HG03039 (cell line): Measurements from ENCODE around the gene GTF2A1L.
"Not testable (repeated sequence)": the region's sequence is repeated elsewhere in the genome, so short reads cannot be mapped to it uniquely, and the experiment has no call there.

Source experiments
- ATAC-seq: cut with Tn5 transposase; IDR thresholded peaks from one replicate; pipeline ENCODE4 v1.9.1; 2021; ENCODE audit warnings: mild to moderate bottlenecking, moderate library complexity; ENCODE audit not compliant: unreplicated experiment

Gene GTF2A1L

DNA sequence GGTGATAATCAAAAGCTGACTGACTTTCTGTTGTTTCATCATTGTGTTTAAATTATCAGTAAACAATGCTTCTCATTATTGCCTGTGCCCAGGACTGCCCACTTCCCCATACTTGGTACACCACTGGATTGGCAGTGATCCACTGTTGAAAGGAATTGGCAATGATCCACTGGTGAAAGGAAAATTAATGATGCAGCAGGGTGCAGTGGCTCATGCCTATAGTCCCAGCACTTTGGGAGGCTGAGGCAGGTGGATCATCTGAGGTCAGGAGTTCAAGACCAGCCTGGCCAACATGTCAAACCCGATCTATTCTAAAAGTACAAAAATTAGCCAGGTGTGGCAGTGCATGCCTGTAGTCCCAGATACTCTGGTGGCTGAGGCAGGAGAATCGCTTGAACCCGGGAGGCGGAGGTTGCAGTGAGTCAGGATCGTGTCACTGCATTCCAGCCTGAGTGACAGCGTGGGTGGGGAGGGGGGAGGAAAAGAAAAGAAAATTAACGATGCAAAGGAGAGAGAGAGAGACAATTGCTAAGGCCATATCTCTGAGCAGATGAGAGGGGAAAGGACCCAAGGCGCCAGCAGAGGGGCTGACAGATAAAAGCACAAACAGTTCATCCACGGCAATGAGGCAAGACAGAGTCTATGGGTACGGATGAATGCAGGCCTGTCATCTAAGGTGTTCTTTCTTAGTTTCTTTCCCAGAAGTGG lies 10.2 kb upstream of the GTF2A1L start:
- ATAC-seq = no peak

DNA sequence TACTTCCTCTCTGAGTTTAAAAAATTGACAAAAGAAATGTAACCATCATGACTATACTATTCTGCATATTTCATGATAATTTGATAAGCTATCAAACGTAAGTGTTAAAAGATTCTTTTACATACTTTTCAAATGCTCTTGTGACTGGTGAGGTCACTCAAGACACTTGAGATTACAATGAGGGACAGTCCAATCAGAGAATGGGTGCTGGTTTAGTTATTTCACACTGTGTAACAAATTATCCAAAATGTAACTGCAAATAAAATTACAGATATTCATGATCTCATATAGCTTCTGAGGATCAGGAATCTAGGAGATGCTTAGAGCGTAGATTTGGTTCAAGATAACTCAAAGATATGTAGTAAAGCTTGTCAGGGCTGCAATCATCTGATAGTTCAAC lies 4.4 kb upstream of the GTF2A1L start:
- no peak for ATAC-seq

DNA sequence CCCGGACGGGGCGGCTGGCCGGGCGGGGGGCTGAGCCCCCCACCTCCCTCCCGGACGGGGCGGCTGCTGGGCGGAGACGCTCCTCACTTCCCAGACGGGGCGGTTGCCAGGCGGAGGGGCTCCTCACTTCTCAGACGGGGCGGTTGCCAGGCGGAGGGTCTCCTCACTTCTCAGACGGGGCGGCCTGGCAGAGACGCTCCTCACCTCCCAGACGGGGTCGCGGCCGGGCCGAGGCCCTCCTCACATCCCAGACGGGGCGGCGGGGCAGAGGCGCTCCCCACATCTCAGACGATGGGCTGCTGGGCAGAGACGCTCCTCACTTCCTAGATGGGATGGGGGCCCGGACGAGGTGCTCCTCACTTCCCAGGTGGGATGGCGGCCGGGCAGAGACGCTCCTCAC lies 3.1 kb upstream of the GTF2A1L start:
- not testable (repeated sequence) for ATAC-seq

DNA sequence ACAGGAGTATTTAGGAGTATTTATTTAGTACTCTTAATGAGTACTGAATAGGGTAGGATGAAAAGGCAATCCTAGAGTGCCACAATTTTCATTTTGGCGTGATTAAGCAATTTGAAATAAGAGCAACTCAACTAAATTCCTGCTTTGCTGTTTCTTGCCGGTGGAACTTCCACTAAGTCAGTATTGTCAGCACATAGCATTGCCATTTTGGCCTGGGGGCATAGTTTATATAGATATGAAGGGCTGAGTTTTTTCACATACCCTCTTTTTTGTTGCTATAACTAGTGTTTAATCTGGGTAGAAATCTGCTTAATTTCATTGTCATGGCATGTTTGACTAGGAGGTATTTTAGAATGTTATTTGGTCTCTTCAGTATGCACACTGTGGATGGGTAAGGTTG lies 1.9 kb downstream of the GTF2A1L start:
- ATAC-seq = no peak

DNA sequence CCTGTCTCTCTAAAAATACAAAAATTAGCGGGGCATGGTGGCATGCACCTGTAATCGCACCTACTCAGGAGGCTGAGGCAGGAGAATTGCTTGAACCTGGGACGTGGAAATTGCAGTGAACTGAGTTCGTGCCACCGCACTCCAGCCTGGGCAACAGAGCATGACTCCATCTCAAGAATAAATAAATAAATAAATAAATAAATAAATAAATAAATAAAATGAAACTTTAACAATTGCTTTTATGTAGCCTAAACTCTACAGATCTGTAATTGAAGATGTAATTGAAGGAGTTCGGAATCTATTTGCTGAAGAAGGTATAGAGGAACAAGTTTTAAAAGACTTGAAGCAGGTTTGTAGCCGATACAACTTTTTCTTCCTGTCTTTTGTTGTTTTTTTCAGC lies 2.9 kb downstream of the GTF2A1L start:
- no peak for ATAC-seq

DNA sequence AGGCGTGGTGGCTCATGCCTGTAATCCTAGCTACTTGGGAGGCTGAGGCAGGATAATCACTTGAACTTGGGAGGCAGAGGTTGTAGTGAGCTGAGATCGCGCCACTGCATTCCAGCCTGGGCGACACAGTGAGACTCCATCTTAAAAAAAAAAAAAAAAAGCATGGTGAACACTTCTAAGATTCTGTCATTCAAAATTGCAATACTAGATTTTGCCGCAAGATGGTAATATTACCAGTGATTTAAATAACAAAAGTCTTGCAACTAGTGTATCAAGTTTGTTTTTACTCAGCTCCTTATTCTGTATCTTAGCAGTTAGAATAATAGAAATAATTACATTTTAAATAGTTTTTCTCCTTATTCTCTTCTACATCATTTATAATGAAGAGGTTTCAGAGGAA lies 5.0 kb downstream of the GTF2A1L start:
- not testable (repeated sequence) for ATAC-seq

DNA sequence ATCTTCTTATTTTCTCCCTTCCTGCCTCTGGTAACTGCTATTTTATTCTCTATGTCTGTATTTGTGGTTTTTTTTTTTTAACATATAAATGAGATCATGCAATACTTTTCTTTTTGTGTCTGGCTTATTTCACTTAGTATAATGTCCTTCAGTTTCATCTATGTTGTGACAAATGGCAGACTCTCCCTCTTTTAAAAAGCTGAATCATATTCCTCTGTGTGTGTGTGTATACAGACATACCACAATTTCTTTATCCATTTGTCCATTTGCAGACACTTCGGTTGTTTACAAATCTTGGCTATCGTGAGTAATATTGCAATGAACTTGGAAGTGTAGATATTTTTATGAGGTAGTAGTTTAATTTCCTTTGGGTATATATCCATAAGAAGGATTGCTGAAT lies 7.0 kb downstream of the GTF2A1L start:
- no peak for ATAC-seq

DNA sequence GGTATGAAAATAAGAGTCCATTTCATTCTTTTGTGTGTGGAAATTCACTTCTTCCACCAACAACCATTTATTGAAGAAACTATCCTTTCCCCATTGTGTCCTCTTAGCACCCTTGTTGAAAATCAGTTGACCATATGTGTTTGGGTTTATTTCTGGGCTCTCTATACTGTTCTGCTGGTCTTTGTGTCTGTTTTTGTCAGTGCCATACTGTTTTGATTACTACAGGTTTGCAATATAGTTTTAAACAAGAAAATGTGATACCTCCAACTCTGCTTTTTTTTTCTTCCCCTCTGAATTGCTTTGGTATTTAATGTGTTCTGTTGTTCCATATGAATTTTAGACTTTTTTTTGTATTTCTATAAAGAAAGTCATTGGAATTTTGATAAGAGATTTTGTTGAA lies 8.4 kb downstream of the GTF2A1L start:
- no peak for ATAC-seq

DNA sequence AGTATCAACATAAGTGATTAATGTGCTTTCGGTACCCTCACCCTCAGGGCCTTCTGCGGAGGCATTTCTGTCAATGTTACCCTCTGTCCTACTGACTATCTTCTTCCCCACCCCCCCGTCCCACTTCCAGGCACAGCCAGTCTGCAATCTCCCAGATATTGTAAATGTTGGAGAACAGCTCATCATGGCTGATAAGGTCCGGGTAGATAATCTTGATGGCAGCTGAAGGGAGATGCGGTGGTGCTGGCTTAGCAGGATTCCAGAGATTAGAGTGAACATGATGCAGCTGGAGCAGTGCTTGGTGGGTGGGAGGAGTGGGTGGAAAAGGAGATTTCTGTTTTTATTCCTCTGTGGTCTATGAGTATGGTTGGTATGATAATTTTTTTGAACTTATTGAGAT lies 15.5 kb downstream of the GTF2A1L start:
- ATAC-seq = no peak

DNA sequence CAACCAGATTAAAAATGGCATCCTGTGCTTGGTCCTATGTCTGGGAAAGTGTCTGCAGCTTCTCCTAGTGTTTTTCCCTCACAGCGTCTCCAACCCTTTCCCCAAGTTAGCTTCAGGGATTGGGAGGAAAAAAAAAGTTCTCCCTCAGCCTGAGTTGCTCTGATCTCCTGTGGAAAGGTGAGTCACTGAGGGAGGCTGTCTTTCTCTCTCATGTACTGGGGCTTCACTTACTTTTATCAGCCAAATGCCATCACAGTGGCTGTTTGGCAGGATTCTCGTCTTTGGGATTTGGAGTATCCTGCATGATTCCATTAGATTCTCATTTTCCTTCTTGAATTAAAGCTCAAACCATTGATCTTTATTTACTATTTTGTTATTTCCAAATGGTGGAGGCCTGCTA lies 18.1 kb downstream of the GTF2A1L start:
- no peak for ATAC-seq

DNA sequence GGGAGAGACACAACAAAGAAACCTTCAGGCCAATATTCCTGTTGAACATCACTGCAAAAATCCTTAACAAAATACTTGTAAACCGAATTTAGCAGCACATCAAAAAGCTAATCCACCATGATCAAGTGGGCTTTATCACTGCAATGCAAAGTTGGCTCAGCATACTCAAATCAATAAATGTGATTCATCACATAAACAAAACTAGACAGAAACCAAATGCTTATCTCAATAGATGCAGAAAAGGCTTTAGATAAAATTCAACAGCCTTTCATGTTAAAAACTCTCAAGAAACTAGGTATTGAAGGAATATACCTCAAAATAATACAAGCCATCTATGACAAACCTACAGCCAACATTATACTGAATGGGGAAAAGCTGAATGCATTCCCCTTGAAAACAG lies 20.6 kb downstream of the GTF2A1L start:
- ATAC-seq = no peak

DNA sequence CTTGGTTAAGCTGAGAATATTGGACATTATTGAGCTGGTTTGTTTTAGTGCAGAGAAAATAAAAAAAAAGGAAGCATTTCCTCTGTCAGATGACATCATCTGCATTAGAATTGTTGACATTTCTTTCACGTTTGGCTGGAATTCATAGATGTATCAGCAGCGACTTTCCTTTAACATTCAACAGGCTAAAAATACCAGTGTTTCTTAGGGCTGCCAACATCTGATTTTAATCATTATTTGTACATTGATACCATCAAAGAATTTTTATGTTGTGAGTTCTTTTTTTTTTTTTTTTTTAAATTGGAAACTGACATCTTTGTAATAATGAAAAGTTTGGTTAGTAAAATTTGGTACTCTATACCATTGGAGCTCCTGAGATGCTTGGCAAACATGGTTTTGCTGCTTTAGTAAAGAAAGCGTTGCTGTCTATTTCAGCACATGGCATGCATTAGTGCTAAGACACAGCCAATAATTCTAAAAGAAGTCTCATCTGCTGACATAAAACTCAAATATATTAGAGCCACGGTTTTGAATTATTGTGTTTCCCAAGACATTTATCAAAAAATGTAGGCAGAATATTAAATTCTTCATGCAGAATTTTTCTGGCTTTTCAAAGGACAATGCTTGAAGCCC lies 33.6 kb downstream of the GTF2A1L start:
- no peak for ATAC-seq

DNA sequence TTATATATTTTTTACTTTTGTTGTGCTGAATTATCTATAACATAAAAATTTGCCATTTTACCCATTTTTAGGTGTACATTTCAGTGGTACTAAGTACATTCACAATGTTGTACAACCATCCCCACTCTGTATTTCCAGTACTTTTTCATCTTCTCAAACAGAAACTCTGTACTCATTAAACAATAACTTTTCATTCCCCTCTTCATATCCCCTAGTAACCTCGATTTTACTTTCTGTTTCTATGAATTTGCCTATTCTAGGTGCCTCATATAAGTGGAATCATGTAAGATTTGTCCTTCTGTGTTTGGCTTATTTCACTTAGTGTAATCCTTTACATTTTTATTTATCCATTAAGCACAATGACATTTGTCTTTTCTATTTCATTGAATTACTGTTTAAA lies 51.3 kb downstream of the GTF2A1L start:
- ATAC-seq = no peak

DNA sequence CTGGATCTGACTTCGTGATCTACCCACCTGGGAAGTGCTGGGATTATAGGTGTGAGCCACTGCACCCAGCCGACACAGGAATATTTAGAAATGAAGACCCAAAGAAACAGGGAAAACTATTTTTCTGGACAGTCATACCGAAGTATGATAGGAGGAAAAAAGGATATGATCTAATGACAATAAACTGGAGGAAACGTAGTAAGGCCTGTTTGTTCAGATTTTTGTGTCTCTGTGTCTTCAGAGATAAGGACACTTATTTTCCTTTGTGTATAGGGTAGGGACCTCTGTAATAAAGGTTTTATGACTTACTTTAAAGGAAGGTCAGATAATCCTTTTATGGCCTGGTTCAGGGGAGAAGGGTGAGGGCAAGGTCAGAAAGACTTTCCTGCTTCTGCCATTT lies 55.9 kb downstream of the GTF2A1L start:
- ATAC-seq = no peak

DNA sequence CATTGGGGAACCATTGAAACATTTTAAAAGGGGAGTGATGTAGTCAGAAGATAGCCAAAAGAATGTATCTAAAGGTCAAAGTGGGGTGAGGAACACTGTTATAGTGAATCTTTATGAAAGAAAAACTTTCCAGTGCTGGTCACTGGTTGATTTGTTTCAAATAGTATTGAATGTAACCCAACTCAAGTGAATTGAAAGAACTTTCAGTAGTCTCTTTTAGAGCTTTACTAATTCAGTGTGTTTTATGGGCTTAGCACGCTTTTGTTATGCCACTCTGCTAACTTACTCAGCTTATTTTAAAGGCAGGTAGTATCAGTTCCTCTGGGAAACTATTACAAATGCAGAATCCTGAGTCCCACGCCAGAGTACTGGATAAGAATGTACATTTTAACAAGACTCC lies 57.3 kb downstream of the GTF2A1L start:
- no peak for ATAC-seq

DNA sequence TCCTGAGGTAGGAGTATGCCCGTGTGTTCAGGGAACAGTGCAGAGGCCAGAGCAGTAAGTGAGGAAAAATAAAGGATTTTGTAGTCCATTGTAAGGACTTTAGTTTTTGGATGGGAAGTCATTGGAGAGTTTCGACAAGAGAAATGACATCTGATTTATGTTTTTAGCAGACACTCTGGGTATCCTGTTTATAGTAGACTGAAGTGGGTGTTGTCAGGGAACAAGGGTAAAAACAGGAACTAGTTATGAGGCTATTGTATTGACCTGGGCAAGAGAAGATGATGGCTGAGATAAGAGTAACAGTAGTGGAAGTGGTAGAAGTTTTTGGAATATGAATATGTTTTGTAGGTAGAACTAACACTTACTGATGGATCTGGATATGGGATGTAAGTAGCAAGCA lies 59.8 kb downstream of the GTF2A1L start:
- no peak for ATAC-seq

DNA sequence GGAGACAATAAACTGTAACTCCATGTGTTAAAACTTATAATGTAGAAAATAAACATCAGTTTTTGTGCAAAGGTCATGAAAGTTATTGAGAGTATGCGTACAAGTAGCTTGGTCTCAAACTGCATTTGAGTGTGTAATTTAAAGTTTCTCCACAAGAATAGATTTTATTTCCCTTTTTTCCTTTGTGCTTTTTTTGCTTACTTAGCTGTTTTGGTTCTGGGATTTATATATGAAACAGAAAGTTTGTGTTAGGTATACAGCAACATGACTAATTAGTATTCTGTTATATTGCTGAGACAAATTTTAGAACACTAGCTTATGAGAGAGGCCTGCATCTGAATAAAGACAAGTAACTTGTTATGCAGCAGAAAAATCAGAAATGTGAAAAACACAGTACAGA lies 67.5 kb downstream of the GTF2A1L start:
- ATAC-seq = no peak

DNA sequence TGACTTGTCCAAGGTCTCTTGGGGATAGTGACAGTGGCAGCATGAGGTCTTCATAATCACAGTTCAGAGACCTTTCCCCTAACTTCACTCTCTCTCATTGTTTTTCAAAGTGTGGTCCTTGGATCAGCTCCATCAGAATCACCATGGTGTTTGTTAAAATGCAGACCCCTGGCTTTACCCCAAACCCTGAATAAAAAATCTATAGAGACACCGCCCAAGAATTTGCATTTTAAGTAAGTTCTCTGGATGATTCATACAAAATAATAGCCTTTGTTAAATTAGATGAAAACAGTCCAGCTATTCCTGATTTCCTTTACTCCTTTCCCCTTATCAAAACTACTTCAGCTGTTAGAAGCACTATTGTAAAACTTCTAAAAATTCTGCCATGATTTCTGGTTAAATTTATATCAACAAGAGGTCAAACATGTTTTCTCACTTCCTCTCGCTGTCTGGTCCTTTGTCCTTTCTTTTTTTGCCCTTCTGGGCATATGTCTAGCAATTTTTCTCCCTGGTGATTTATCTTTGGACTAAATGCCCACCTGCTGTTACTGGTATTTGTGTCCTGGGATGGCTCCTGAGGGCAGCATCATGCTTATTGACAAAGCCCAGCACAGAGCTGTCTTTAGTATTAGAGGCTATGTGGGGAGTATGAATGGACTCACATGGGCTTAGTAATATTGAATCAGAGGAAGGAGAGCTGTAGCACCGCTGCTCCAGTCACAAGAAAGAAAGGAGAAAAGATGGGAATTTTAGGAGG lies 74.5 kb downstream of the GTF2A1L start:
- ATAC-seq = no peak

DNA sequence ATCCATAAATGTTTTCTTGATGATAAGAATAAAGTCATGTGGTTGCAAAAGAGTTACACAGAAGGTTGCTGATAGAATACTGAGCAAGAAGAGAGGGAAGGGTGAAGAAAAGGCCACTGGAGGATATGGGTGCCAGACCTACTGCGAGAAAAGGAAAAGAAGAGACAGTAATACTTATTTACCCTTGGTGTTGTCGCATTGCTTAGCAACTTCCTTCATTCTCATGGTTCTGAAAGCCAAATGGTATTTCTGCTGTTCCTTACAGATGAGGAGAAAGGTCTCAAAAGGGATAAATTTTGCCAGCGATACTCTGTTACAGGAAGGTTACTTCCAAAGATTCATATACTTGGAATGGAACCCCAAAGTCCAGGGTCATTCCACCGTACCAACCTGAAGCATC lies 75.4 kb downstream of the GTF2A1L start:
- no peak for ATAC-seq

DNA sequence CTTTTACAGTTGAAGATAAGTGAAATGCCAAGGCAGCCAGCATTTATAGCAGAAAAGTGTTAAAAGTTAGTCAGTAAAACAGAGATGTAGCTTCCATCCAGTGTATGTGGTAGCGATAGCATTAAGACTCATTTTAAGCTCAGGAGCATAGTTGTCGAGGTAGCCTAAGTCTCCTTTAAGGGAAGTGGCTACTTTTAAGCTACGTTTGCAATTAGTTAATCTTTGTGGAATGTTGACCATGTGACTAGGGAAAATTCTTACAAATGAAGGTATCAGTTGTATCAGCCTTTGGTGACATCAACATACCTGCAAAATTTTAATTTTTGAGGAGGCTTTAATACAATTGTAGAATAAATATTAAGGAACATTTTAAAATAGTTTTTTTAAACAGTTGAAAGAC lies 76.0 kb downstream of the GTF2A1L start:
- ATAC-seq = no peak

DNA sequence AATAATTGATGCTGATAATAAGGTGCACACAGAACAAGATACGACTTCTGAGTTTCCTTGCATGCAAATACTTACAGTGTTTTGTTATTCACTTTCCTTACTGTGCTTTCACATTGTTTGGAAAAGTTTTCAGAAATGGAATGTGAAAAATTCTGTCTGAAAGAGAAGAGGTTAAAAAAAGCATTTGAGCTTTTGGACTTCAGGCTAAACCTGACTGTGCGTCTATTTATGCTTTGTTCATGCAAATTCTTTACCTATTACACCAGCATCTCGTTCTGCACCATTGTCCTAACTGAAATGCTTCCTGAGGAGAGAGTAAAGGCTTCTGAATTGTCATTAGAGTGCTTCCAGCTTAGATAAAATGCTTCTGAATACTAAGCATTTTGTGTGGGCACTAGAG lies 76.5 kb downstream of the GTF2A1L start:
- ATAC-seq = no peak

DNA sequence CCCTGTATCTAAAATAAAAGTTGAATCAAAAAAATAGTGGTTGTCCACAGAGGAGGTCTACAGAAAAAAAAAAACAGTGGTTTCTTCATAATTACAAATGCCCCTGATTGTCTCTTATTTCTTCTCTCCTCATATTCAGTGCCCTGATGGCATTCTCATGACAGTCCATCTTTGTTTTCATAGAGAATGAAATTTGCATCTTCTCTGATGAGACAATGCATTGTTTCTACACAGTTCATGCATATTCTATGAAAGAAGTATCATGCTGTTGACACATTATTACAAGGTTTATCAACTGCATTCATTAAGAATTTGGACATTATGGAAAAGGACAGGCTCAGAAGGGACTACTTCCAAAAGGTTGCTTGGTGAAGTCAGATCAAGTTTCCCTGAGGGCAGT lies 78.3 kb downstream of the GTF2A1L start:
- ATAC-seq = no peak
